Fibroblast of the aortic adventitia (primary cell): Measurements from ENCODE around the gene SLC26A9. TPM values are rescaled to one million over a fixed set of nuclear protein-coding genes. Genes with fewer than 3 reads are reported as not detected.
"Not testable (repeated sequence)": the region's sequence is repeated elsewhere in the genome, so short reads cannot be mapped to it uniquely, and the experiment has no call there.

Experiments
- DNase-seq: peaks from one replicate; pipeline ENCODE4 v3.0.0-alpha.2; 2010; ENCODE audit warnings: low read depth
- H3K4me3 ChIP-seq: 2 replicates; pipeline ENCODE4 v1.5.1; 2011; ENCODE audit warnings: low read depth, mild to moderate bottlenecking, control low read depth, low read length, moderate library complexity
- CTCF ChIP-seq: IDR thresholded peaks from 2 replicates; pipeline ENCODE4 v1.5.1; 2011; ENCODE audit warnings: mild to moderate bottlenecking, low read length, control low read depth, inconsistent platforms; ENCODE audit not compliant: insufficient read depth
- total RNA-seq: library from RNA; depleted of rRNA; stranded (reverse); fragments of >200 nt; gene quantifications from 2 replicates; pipeline ENCODE4 v1.2.3, GENCODE V29; 2012; ENCODE audit warnings: low replicate concordance

The SLC26A9 gene
- total RNA-seq, 1 donor = not detected

DNA sequence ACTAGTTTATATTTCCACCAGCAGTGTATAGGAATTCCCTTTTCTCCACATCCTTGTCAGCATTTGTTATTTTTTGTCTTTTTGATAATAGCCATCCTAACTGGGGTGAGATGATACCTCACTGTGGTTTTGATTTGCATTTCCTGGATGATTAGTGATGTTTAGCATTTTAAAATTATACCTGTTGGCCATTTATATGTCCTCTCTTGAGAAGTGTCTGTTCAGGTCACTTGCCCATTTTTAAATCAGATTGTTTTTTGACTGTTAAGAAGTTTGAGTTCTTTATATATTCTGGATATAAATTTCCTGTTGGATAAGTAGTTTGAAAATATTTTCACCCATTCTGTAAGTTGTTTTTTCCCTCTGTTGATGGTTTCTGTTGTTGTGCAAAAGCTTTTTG, 62.3 kb downstream of the SLC26A9 start:
- DNase-seq = no peak
- no peak for TF ChIP-seq CTCF

DNA sequence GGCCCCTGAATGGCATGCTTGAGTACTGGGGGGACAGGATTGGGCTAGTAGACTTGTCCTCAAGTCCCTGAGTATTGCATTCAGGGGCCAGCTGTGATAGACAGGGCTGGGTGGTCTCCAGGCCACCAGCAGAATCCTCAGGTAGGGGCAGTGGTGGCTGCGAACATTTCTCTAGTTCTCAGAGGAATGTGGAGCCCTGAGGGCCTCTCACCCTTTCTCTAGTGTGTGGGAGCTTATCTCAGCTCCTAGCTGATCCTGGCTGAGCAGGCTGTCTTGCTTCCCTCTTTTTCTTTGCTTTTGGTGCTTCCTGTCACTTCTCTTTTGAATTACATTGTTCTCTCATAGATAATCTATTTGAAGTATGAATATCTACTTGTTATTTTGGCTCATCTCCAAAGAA, 63.3 kb downstream of the SLC26A9 start:
- DNase-seq = no peak
- H3K4me3 ChIP-seq = no peak overlapping the region
- TF ChIP-seq CTCF = no peak

More for the DNA sequence above, 62.3 kb downstream of the SLC26A9 start:
- no peak overlapping the region for H3K4me3 ChIP-seq

GRCh38 chr1:205878026-205878425, 65.2 kb downstream of the SLC26A9 start:
- TF ChIP-seq CTCF = no peak
- no peak overlapping the region for H3K4me3 ChIP-seq
- DNase-seq = no peak

DNA sequence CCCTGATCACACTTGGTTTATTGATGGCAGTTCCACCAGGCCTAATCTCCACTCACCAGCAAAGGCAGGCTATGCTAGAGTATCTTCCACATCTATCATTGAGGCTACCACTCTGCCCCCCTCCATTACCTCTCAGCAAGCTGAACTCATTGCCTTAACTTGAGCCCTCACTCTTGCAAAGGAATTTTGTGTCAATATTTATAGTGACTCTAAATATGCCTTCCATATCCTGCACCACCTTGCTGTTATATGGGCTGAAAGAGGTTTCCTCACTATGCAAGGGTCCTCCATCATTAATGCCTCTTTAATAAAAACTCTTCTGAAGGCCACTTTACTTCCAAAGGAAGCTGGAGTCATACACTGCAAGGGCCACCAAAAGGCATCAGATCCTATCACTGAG, 70.1 kb downstream of the SLC26A9 start:
- DNase-seq, H3K4me3 ChIP-seq: not testable (repeated sequence)

GRCh38 chr1:205870236-205870635, 73.0 kb downstream of the SLC26A9 start:
- DNase-seq = no peak

More at GRCh38 chr1:205870236-205870635, 73.0 kb downstream of the SLC26A9 start:
- no peak for TF ChIP-seq CTCF
- no peak overlapping the region for H3K4me3 ChIP-seq

Other genes starting within 250 kb of the SLC26A9 start
- gene NUCKS1, start 193.3 kb downstream of the SLC26A9 start, total RNA-seq = 145 and 253 TPM in 2 replicates
- gene RAB29, start 168.0 kb downstream of the SLC26A9 start, total RNA-seq = 13.7 and 28.2 TPM in 2 replicates
- 20.9 and 27.1 TPM in 2 replicates for gene SLC41A1, start 130.3 kb downstream of the SLC26A9 start, total RNA-seq
- not detected in 2 replicates for gene PM20D1, start 93.3 kb downstream of the SLC26A9 start, total RNA-seq
- gene RAB7B, start 59.9 kb upstream of the SLC26A9 start, total RNA-seq = 4.3 and 7.4 TPM in 2 replicates
- gene CTSE, start 80.4 kb upstream of the SLC26A9 start, total RNA-seq = not detected in 2 replicates
- not detected in 2 replicates for gene RHEX, start 109.7 kb upstream of the SLC26A9 start, total RNA-seq
- not detected in 2 replicates for gene AVPR1B, start 173.9 kb upstream of the SLC26A9 start, total RNA-seq